ENCODE results near the gene CNOT11. TPM values are rescaled to one million over a fixed set of nuclear protein-coding genes. Genes with fewer than 3 reads are reported as not detected.
A peak's percentile ranks its signal among the peaks of the same experiment; 100 is the strongest.
"Not testable (repeated sequence)": the region's sequence is repeated elsewhere in the genome, so short reads cannot be mapped to it uniquely, and the experiment has no call there.

CNOT11 gene
- total RNA-seq = 46.2 TPM
- long read RNA-seq, transcript CNOT11-201 (7 exons, 2,599 nt) = major isoform, 95 of 119 reads
- long read RNA-seq, partial matches to known transcripts = 13 of 119 reads
- long read RNA-seq, other reads (novel, unspliced or antisense) = 11 of 119 reads

GRCh38 chr2:101252408-101253012, at the start of gene CNOT11:
Gene CNOT11 (plus strand): TSS chr2:101252886. CDS start chr2:101252965, 79 bp downstream.
- intact Hi-C loops (cut with DNase I) = loop anchor here (5.0 kb wide), 1 partner anchor 100 kb away; the partner anchor contains the start of gene TBC1D8
- peak; percentile 100 for DNase-seq (ENCODE audit: low spot score)

- intact Hi-C loops (cut with DNase I) = loop anchor here (5.0 kb wide), 3 partner anchors 167 to 597 kb away; no protein-coding TSS in a partner anchor
- DNase-seq (ENCODE audit: low spot score) = no peak
These were observed 48.1 kb upstream of the CNOT11 start for GRCh38 chr2:101204400-101205115.

GRCh38 chr2:101205521-101206479, 46.9 kb upstream of the CNOT11 start:
- intact Hi-C loops (cut with DNase I) = loop anchor here (5.0 kb wide), 3 partner anchors 168 to 598 kb away; no protein-coding TSS in a partner anchor

DNA sequence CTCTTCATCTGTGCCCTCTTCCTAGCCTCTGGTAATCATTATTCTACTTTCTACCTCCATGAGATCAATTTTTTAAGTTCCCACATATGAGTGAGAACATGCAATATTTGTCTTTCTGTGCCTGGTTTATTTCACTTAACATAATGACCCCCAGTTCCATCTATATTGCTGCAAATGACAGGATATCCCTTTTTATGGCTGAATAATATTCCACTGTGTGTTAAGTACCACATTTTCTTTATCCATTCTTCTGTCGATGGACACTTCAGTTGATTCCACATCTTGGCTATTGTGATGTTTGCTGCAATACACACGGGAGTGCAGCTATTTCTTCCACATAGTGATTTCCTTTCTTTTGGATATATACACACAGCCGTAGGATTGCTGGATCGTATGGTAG, 43.9 kb upstream of the CNOT11 start:
- DNase-seq (ENCODE audit: low spot score) = no peak
- intact Hi-C loops (cut with DNase I) = loop anchor here (5.0 kb wide), 3 partner anchors 172 to 602 kb away; no protein-coding TSS in a partner anchor

More at GRCh38 chr2:101205521-101206479, 46.9 kb upstream of the CNOT11 start:
- no peak for DNase-seq (ENCODE audit: low spot score)

GRCh38 chr2:101219246-101219645, 33.4 kb upstream of the CNOT11 start:
- DNase-seq (ENCODE audit: low spot score) = no peak
- intact Hi-C loops (cut with DNase I) = no loop called here

DNA sequence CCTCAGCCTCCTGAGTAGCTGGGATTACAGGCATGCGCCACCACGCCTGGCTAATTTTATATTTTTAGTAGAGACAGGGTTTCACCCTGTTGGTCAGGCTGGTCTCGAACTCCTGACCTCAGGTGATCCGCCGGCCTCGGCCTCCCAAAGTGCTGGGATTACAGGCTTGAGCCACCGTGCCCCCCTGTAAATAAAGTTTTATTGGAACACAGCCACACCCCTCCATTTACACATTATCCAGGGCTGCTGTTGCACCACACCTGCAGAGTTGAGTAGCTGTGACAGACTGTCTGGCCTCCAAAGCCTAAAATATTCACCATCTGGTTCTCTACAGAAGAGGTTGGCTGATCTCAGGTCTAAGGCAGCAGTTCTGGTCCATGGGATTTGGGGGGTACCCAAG, 32.6 kb upstream of the CNOT11 start:
- intact Hi-C loops (cut with DNase I); DNase-seq (ENCODE audit: low spot score): not testable (repeated sequence)

GRCh38 chr2:101223814-101224231, 28.9 kb upstream of the CNOT11 start:
- DNase-seq (ENCODE audit: low spot score) = no peak
- intact Hi-C loops (cut with DNase I) = no loop called here

- DNase-seq (ENCODE audit: low spot score) = no peak
- intact Hi-C loops (cut with DNase I) = no loop called here
These were observed 22.1 kb upstream of the CNOT11 start for GRCh38 chr2:101230541-101231001.

DNA sequence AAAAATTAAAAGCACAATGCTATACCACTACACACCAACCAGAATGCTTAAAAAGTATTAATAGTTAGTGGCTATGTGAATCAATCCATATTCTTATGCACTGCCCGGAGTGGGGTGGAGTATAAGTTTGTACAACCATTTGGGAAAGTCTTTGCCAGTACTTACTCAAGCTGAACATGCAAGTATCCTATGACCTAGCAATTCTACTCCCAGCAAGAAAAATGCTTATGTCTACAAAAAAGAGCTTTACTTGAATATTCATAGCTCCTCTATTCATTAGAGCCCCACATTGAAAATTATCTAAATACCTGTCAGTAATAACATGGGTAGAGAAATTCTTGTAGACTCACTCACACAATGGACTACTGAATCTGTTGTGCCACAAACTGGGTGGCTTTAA, 21.4 kb upstream of the CNOT11 start:
- intact Hi-C loops (cut with DNase I) = no loop called here
- DNase-seq (ENCODE audit: low spot score) = no peak

- intact Hi-C loops (cut with DNase I) = no loop called here
- DNase-seq (ENCODE audit: low spot score) = no peak
These were observed 20.6 kb upstream of the CNOT11 start for GRCh38 chr2:101231937-101232730.

DNA sequence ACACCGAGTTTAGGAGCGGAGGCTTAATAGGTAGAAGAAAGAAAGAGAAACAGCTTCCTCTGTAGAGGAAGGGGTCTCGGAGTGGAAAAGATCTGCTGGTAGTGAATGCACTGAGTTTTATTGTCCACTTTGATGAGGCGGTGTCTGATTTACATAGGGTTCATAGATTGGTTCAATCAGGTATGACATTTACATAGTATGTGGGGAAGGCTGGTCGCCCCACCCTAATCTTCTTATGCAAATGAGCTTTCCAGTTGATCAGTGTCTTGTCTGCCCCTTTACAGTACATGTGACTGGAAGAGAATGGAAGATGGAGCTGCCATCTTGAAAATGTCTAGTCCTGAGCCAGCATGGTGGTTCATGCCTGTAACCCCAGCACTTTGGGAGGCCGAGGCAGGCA, 19.9 kb upstream of the CNOT11 start:
- intact Hi-C loops (cut with DNase I) = no loop called here
- no peak for DNase-seq (ENCODE audit: low spot score)

DNA sequence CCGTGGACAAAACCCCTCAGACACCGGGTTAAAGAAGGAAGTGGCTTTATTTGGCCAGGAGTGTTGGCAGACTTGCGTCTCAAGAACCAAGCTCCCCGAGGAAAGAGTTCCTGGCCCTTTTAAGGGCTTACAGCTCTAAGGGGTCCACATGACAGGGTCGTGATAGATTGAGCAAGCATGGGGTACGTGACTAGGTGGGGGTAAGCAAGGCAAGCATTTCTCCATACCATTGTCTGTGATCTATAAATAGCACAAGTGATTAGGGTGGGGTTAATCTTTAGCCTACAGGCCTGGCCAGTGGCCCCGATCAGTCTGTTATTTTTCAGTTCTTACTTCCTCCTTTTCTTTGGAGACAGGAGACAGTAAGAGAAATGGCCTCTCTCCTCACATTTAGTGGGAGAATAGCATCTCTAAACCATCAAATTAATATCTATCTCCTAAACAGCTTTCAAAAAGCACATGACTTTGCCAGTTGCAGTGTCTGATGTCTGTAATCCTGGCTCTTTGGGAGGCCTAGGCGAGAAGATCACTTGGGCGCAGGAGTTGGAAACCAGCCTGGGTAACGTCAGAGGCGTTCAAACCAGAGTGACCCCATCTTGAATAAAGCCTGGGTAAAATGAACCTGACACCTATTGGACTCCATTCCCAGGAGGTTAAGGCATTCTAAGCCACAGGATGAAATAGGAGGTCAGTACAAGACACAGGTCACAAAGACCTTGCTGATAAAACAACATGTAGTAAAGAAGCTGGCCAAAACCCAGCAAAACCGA, 18.3 kb upstream of the CNOT11 start:
- DNase-seq (ENCODE audit: low spot score) = no peak
- intact Hi-C loops (cut with DNase I) = no loop called here

GRCh38 chr2:101235956-101236355, 16.7 kb upstream of the CNOT11 start:
- DNase-seq (ENCODE audit: low spot score); intact Hi-C loops (cut with DNase I): not testable (repeated sequence)

- DNase-seq (ENCODE audit: low spot score); intact Hi-C loops (cut with DNase I): not testable (repeated sequence)
These were observed 14.7 kb upstream of the CNOT11 start for GRCh38 chr2:101237944-101238343.

DNA sequence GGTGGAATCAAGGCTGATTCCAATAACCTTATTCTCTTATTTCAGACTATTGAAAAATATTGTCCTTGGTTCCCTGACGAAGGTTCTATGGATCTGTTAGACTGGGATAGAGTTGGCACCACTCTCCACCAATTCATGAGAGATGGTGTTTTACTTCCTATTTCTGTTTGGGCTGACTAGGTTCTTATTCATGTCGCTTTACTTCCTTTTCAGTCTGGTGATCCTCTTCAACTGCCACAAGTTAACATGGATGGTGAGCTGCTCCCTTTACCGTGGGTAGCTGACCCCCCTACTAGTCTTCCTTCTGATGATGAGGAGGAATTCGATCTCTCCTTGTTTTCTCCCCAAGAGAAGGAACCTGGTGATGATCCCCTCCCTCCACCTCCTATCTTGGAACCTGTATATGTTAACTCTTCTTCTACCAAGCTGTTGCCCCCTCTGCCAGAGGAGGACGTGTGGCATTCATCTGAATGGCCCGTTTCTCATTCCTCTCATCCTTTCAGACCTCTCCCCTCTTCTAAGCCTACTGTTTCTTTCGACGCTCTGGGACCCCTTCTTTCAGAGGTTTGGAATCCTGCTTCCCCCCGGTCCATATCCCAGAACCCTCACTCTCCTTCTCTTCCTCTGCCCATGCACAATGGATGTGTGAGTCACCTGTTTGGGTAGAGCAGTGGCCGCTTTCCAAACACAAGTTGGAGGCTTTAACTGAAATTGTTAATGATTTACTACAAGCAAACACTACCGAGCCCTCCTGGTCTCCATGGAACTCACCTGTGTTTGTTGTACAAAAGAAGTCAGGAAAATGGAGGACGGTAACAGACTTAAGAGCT, 13.5 kb upstream of the CNOT11 start:
- intact Hi-C loops (cut with DNase I) = no loop called here
- DNase-seq (ENCODE audit: low spot score) = no peak

GRCh38 chr2:101239760-101240118, 12.9 kb upstream of the CNOT11 start:
- intact Hi-C loops (cut with DNase I); DNase-seq (ENCODE audit: low spot score): not testable (repeated sequence)

DNA sequence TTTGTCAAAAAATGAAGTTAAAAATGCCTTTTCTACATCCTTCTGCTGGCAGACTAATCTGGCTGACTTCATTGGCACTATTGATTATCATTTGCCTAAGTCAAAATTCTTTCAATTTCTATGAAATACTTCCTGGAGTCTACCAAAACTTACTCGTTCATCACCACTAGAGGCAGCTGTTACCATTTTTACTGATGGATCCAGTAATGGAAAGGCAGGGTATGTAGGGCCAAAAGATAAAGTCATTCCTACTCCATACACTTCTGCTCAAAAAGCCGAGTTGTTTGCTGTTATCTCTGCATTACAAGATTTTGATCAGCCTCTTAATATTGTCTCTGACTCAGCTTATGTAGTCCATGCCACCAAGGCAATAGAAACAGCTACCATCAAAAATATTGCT, 12.0 kb upstream of the CNOT11 start:
- DNase-seq (ENCODE audit: low spot score); intact Hi-C loops (cut with DNase I): not testable (repeated sequence)

Data from cardiac septum (tissue), 1 donor.